Lower leg skin (tissue), 4 donors: Measurements from ENCODE around the gene FHL2. TPM values are rescaled to one million over a fixed set of nuclear protein-coding genes. Genes with fewer than 3 reads are reported as not detected.
A peak's percentile ranks its signal among the peaks of the same experiment; 100 is the strongest.
"Not testable (repeated sequence)": the region's sequence is repeated elsewhere in the genome, so short reads cannot be mapped to it uniquely, and the experiment has no call there.

Experiments used
- DNase-seq, 2 donors: peaks; one replicate each; pipeline ENCODE4 v3.0.0-alpha.2; 2019; ENCODE audit warnings: low spot score in 2 of 2
- H3K4me3 ChIP-seq: fragments of 200-600 bp; sonication (generic); 2 replicates; pipeline ENCODE4 v1.5.1; 2017; ENCODE audit warnings: mild to moderate bottlenecking, low read depth; ENCODE audit not compliant: poor library complexity, severe bottlenecking
- CTCF ChIP-seq, 3 donors: fragments of 450-650 bp; IDR thresholded peaks; one replicate each; pipeline ENCODE4 v1.5.1; 2016; ENCODE audit warnings: antibody characterized with exemption in 3 of 3, mild to moderate bottlenecking in 3 of 3, moderate library complexity in 2 of 3
- POLR2A ChIP-seq, 2 donors: fragments of 450-650 bp; IDR thresholded peaks; one replicate each; pipeline ENCODE4 v1.6.1; 2016 to 2017; ENCODE audit warnings: antibody characterized with exemption in 2 of 2, mild to moderate bottlenecking in 1 of 2, moderate library complexity in 1 of 2
- WGBS, 2 donors: methylation state at CpG; one replicate each; pipeline ENCODE4 v1.1.5; 2018; 5-methylcytosine and 5-hydroxymethylcytosine counted together
- intact Hi-C: fragments of 100-400 bp; cut with DNase I; formaldehyde crosslinking; loops from one replicate; pipeline ENCODE4 v1.15.0; 2023; ENCODE audit warnings: low total_unique reads
- total RNA-seq, 4 donors: library from RNA; depleted of rRNA; stranded (reverse); fragments of >200 nt; gene quantifications; one replicate each; pipeline ENCODE4 v1.1.0, GENCODE V29; 2016

Gene FHL2
- total RNA-seq, 4 donors from 2014 or later: 48.3 to 67.3 (median 49.3) TPM

DNA sequence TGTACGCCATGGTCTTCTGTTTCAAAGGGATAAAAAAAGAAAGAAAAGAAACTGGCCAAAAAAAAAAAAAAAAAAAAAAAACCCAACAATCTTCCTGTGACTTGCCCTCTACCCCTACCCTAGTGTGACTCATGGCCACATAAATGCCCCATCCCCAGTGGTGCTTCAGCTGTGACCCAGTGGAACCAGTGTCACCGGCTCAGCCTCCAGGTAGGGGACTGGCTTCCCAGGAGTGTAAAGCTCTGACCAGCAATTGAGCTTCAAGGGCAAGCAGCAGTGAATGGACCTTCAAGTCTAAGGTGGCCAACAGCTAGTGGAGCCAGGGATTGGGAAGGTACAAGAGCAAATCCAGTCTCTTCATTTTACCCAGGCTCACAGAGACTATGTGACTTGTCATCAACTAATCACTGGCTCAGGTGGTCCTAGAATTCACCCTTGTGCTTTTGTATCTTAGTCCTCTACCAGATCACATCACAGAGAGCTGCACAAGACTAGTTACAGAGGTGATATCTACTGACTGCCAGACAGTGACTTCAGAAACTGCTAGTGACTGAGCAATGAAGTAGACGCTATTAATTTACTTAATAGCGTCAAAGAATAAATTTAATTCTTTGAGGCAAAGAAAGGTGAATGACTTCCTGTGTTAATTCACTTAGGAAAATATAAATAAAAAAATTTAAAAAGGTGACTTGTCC is 68.0 kb downstream of the FHL2 start:
- WGBS, 2 donors: 94 to 95% methylated on average over 4 of the region's 4 CpGs
- H3K4me3 ChIP-seq: no peak overlapping the region
- TF ChIP-seq CTCF (IDR thresholded peaks at IDR 0.05): no peak
- TF ChIP-seq POLR2A (IDR thresholded peaks at IDR 0.05): no peak
- no peak for DNase-seq
- intact Hi-C loops: no loop called here

- no peak for TF ChIP-seq CTCF (IDR thresholded peaks at IDR 0.05)
- TF ChIP-seq POLR2A (IDR thresholded peaks at IDR 0.05): no peak
- intact Hi-C loops: no loop called here
- 8 to 9% methylated on average over 14 to 25 of the region's 101 CpGs for WGBS, 2 donors
- peak within 1 kb of the TSS; percentile 51 for H3K4me3 ChIP-seq
- DNase-seq: peak in 1 of 2 donors; percentile 87
Measured at GRCh38 chr2:105329561-105330495, 69.0 kb downstream of the FHL2 start, which contains the start of gene TGFBRAP1. Gene TGFBRAP1, minus strand, starts transcription at chr2:105329735. Its CDS starts 21,434 bp downstream, at chr2:105308301.

DNA sequence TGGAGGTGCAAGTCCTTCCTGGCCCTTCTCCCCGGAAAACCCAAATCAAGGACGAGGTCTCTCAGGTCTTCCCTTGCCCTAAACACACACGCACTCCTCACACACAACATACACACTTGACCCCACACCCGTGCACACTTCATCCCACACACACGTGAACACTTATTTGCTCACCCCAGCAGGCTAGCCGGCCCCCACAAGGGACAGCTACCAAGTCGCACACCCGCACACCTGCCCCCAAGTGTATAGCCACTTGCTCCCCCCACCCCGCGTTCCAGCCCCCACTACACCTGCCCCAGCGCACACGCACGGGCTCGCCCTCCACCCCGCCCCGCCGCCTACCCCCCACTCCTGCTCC is 69.7 kb downstream of the FHL2 start:
- 0 to 2% methylated on average over 13 to 14 of the region's 17 CpGs for WGBS, 2 donors

DNA sequence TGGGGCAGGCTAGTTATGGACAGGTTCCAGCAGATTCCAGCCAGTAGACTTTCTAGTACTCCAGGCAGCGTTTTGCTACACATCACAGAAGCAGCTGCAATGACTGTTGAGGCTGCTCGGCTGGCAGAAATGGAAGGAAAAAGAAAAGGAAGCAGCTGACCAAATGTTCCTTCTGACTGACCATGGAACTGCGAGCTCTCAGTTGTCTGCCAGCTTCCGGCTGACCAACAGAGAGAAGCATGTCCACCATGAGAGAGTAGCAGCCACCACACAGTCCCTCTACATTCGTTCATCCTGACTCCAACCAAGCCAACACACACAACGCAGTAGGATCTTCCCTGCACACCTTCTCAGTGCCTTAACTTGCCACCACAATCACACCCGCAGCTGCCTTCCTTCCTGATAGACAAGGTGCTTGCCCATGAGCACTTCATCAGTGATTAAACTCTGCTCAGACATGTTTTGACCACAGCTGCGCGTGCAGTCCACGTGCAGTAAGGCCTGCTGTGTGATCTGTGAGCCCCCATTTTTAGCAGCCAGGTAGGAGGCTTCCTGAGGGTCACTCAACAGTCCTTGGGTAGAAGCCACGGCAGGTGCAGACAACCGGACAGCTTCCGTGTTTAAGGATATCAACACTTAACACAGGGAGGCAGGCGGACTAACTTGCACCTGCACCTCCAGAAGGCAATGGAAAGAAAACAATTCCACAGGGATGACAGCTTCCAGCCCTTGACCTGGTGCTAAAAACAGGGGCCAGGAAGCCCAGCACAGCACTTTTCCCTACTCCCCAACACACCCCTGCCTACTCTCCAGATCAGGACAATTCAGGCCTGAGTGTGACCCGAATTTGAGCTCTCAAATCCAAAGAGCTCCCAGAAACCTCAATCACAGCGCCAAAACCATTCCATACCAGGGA is 70.3 kb downstream of the FHL2 start:
- DNase-seq: peak in 1 of 2 donors; percentile 35
- 25% methylated on average over 16 of the region's 16 CpGs for WGBS, 2 donors
- intact Hi-C loops: no loop called here
- TF ChIP-seq POLR2A (IDR thresholded peaks at IDR 0.05): no peak
- no peak for TF ChIP-seq CTCF (IDR thresholded peaks at IDR 0.05)
- peak overlapping the region; percentile 27 for H3K4me3 ChIP-seq

More for the DNA sequence above, 69.7 kb downstream of the FHL2 start:
- TF ChIP-seq CTCF (IDR thresholded peaks at IDR 0.05): no peak
- TF ChIP-seq POLR2A (IDR thresholded peaks at IDR 0.05): no peak
- peak overlapping the region; percentile 27 for H3K4me3 ChIP-seq
- intact Hi-C loops: no loop called here
- no peak for DNase-seq

DNA sequence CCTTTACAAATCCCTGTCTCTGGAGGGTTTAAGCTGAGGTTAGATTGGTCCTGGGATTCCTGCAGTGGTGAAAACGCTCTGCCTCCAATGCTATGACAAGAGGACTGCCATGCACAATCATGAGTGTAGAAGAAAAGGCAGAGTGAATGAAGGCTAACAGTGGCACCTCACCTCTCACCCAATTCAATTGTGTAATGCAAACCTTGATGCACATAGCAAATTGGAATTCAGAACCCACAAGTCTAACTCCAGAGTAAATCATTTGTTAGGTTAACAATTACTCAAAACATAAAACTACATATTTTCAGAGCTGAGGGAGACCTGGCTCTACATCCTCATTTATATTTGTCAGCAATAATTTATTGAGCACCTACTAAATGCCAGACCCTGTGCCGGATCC is 71.2 kb downstream of the FHL2 start:
- WGBS, 2 donors: 68 to 76% methylated on average over 2 of the region's 2 CpGs
- no peak overlapping the region for H3K4me3 ChIP-seq
- intact Hi-C loops: no loop called here

GRCh38 chr2:105327271-105327670 is 71.6 kb downstream of the FHL2 start:
- WGBS, 2 donors: 88 to 92% methylated on average over 3 of the region's 3 CpGs

More for the DNA sequence above, 71.2 kb downstream of the FHL2 start:
- TF ChIP-seq CTCF (IDR thresholded peaks at IDR 0.05) (no peak), POLR2A (IDR thresholded peaks at IDR 0.05) (no peak)
- no peak for DNase-seq

More at GRCh38 chr2:105327271-105327670, 71.6 kb downstream of the FHL2 start:
- intact Hi-C loops, DNase-seq, H3K4me3 ChIP-seq: not testable (repeated sequence)
